Left forelimb (tissue), 1 donor: ENCODE data around the gene PREX1.
"Not testable (repeated sequence)": the region's sequence is repeated elsewhere in the genome, so short reads cannot be mapped to it uniquely, and the experiment has no call there.

Source experiments
- DNase-seq: peaks from one replicate; pipeline ENCODE4 v3.0.0-alpha.2; 2018; ENCODE audit warnings: low spot score

The PREX1 gene

GRCh38 chr20:48603819-48604405 is 223.9 kb downstream of the PREX1 start:
- DNase-seq, result no peak

- no peak for DNase-seq
Measured at GRCh38 chr20:48603116-48603818, 224.5 kb downstream of the PREX1 start.

- DNase-seq, result no peak
Measured at GRCh38 chr20:48601798-48602197, 226.0 kb downstream of the PREX1 start.

GRCh38 chr20:48600470-48600945 is 227.3 kb downstream of the PREX1 start:
- DNase-seq, result no peak

- no peak for DNase-seq
Measured at GRCh38 chr20:48599748-48600469, 227.9 kb downstream of the PREX1 start.

GRCh38 chr20:48599106-48599747 is 228.6 kb downstream of the PREX1 start:
- no peak for DNase-seq

- not testable (repeated sequence) for DNase-seq
Measured at GRCh38 chr20:48598303-48598941, 229.4 kb downstream of the PREX1 start.

- DNase-seq, result no peak
Measured at GRCh38 chr20:48597521-48598302, 230.1 kb downstream of the PREX1 start.

- no peak for DNase-seq
Measured at GRCh38 chr20:48596334-48596898, 231.4 kb downstream of the PREX1 start.

GRCh38 chr20:48595495-48596333 is 232.1 kb downstream of the PREX1 start:
- no peak for DNase-seq

- DNase-seq, result no peak
Measured at GRCh38 chr20:48594533-48594932, 233.3 kb downstream of the PREX1 start.

- DNase-seq, result no peak
Measured at GRCh38 chr20:48592107-48592940, 235.5 kb downstream of the PREX1 start.

GRCh38 chr20:48586730-48587129 is 241.1 kb downstream of the PREX1 start:
- DNase-seq, result no peak

GRCh38 chr20:48585061-48585870 is 242.5 kb downstream of the PREX1 start:
- DNase-seq, result no peak

- no peak for DNase-seq
Measured at GRCh38 chr20:48584391-48585060, 243.3 kb downstream of the PREX1 start.

GRCh38 chr20:48583801-48584200 is 244.0 kb downstream of the PREX1 start:
- DNase-seq, result no peak

GRCh38 chr20:48583171-48583570 is 244.6 kb downstream of the PREX1 start:
- no peak for DNase-seq

- no peak for DNase-seq
Measured at GRCh38 chr20:48582673-48582985, 245.2 kb downstream of the PREX1 start.
